ENCODE data around the gene ITGA3. TPM values are rescaled to one million over a fixed set of nuclear protein-coding genes. Genes with fewer than 3 reads are reported as not detected.

Gene ITGA3
- total RNA-seq, 1 experiment from 2014 or later, result 22.5 TPM

- Mint-ChIP-seq H3K4me3 (peak overlapping the region; percentile 83 to 93), H3K27ac (no peak overlapping the region), H3K27me3 (ENCODE audit: low read depth) (peaks cover 42% of the 10 kb centered on the region), H3K9me3 (no peaks in the 10 kb centered on the region; a peak in 1 of 5 replicates), H3K36me3 (ENCODE audit: insufficient read depth in 1 of 3, low read depth in 3 of 3) (no peaks in the 10 kb centered on the region; a peak in 1 of 7 replicates), H3K4me1 (peaks cover 33 to 59% of the 10 kb centered on the region in 2 experiments)
- Histone ChIP-seq H4K5ac (ENCODE audit: insufficient read length, low read depth, low read length) (no peak overlapping the region), H3K56ac (ENCODE audit: insufficient read length, low read depth, low read length) (no peak overlapping the region), H2BK5ac (ENCODE audit: insufficient read length, low read length) (no peak overlapping the region), H3K4me1 (ENCODE audit: insufficient read depth, low read length) (peaks cover 5% of the 10 kb centered on the region; the same call in 1 of the 2 replicates), H2BK15ac (ENCODE audit: low read depth, low read length) (no peak overlapping the region), H4K91ac (ENCODE audit: insufficient read length, low read depth, low read length) (no peak overlapping the region), H3K9ac (ENCODE audit: extremely low read depth, insufficient read length, low read length) (no peak overlapping the region), H3T11ph (ENCODE audit: low read length) (no peak overlapping the region), H3K27ac (ENCODE audit: insufficient read length, low read depth, low read length) (no peak overlapping the region), H2BK120ac (ENCODE audit: low read depth, low read length, poor library complexity, severe bottlenecking) (no peak overlapping the region), H3K27me3 (ENCODE audit: insufficient read depth, low read length) (no peaks in the 10 kb centered on the region; the same call in 1 of the 2 replicates), H3K23ac (ENCODE audit: insufficient read length, low read depth, low read length) (no peak overlapping the region), H3K4me2 (ENCODE audit: insufficient read depth, insufficient read length, low read length) (peak overlapping the region; percentile 82), H3K79me2 (ENCODE audit: insufficient read depth, low read length) (no peaks in the 10 kb centered on the region), H2AK5ac (ENCODE audit: insufficient read length, low read length) (no peak overlapping the region), H3K18ac (ENCODE audit: insufficient read length, low read depth, low read length) (no peak overlapping the region), H3K9me3 (ENCODE audit: control insufficient read depth, low read depth, low read length) (no peaks in the 10 kb centered on the region), H3K23me2 (ENCODE audit: insufficient read length, low read depth, low read length, poor library complexity, severe bottlenecking) (peaks cover 12% of the 10 kb centered on the region), H3K79me1 (ENCODE audit: insufficient read depth, low read depth, low read length, poor library complexity, severe bottlenecking) (no peaks in the 10 kb centered on the region), H2AFZ (ENCODE audit: low read length) (no peak overlapping the region), H2BK12ac (ENCODE audit: insufficient read length, low read depth, low read length) (no peak overlapping the region), H3K4ac (ENCODE audit: low read depth, low read length) (no peak overlapping the region), H3K14ac (ENCODE audit: insufficient read depth, low read length) (no peak overlapping the region), H2BK20ac (ENCODE audit: low read depth, low read length, poor library complexity, severe bottlenecking) (no peak overlapping the region), H4K20me1 (ENCODE audit: control insufficient read depth, insufficient read depth, insufficient read length) (no peaks in the 10 kb centered on the region), H4K8ac (replicated peaks; ENCODE audit: insufficient read length, low read depth, low read length) (no peak overlapping the region)
- no CpG with 5 or more reads among the region's 31 CpGs for WGBS (ENCODE audit: extremely low coverage, insufficient read length, low lambda C conversion rate)
- TF ChIP-seq CTCF (conservative IDR thresholded peaks at IDR 0.05), result no peak
- DNase-seq, result no peak
Measured at GRCh38 chr17:50129353-50129727, 73.4 kb downstream of the ITGA3 start.
